ENCODE results near the gene ASF1B.

ASF1B gene

GRCh38 chr19:14107581-14108461, 28.6 kb downstream of the ASF1B start:
- DNase-seq (ENCODE audit: low read depth) = no peak

- no peak for DNase-seq (ENCODE audit: low read depth)
Observed at GRCh38 chr19:14106840-14107239, 29.5 kb downstream of the ASF1B start.

GRCh38 chr19:14105680-14106079, 30.7 kb downstream of the ASF1B start:
- no peak for DNase-seq (ENCODE audit: low read depth)

GRCh38 chr19:14103310-14103709, 33.1 kb downstream of the ASF1B start:
- DNase-seq (ENCODE audit: low read depth) = no peak

- no peak for DNase-seq (ENCODE audit: low read depth)
Observed at GRCh38 chr19:14102756-14103155, 33.6 kb downstream of the ASF1B start.

GRCh38 chr19:14102102-14102696, 34.2 kb downstream of the ASF1B start:
- no peak for DNase-seq (ENCODE audit: low read depth)

GRCh38 chr19:14101003-14101545, 35.3 kb downstream of the ASF1B start:
- DNase-seq (ENCODE audit: low read depth) = no peak

- no peak for DNase-seq (ENCODE audit: low read depth)
Observed at GRCh38 chr19:14097532-14098151, 38.7 kb downstream of the ASF1B start.

- DNase-seq (ENCODE audit: low read depth) = no peak
Observed at GRCh38 chr19:14096272-14096992, 40.0 kb downstream of the ASF1B start.

- DNase-seq (ENCODE audit: low read depth) = no peak
Observed at GRCh38 chr19:14094854-14095253, 41.5 kb downstream of the ASF1B start.

- DNase-seq (ENCODE audit: low read depth) = no peak
Observed at GRCh38 chr19:14093117-14093823, 43.1 kb downstream of the ASF1B start.

- no peak for DNase-seq (ENCODE audit: low read depth)
Observed at GRCh38 chr19:14091813-14092462, 44.5 kb downstream of the ASF1B start.

- DNase-seq (ENCODE audit: low read depth) = peak; percentile 26
Observed at GRCh38 chr19:14091081-14091812, 45.1 kb downstream of the ASF1B start.

GRCh38 chr19:14090509-14091080, 45.8 kb downstream of the ASF1B start, which contains the start of gene SAMD1:
SAMD1 (minus strand) TSS chr19:14090751.
- peak; percentile 64 for DNase-seq (ENCODE audit: low read depth)

- DNase-seq (ENCODE audit: low read depth) = no peak
Observed at GRCh38 chr19:14089662-14090508, 46.5 kb downstream of the ASF1B start.

- DNase-seq (ENCODE audit: low read depth) = no peak
Observed at GRCh38 chr19:14089412-14089661, 47.1 kb downstream of the ASF1B start.

GRCh38 chr19:14088634-14089411, 47.6 kb downstream of the ASF1B start:
- no peak for DNase-seq (ENCODE audit: low read depth)

- DNase-seq (ENCODE audit: low read depth) = no peak
Observed at GRCh38 chr19:14086098-14086497, 50.3 kb downstream of the ASF1B start.

Data from stimulated activated CD8-positive, alpha-beta memory T cell treated with anti-CD3 and anti-CD28 coated beads, Interleukin-15, amount 100 ng/mL, for 24 hours (primary cell).